IMR-90 (cell line): Measurements from ENCODE around the gene HECTD2.

Source experiments
- BHLHE40 ChIP-seq: fragments of 150-350 bp; IDR thresholded peaks from 2 replicates; pipeline ENCODE4 v1.6.1; 2016; ENCODE audit warnings: mild to moderate bottlenecking, low read depth, low read length
- CEBPB ChIP-seq: IDR thresholded peaks from 2 replicates; pipeline ENCODE4 v1.6.1; 2012; ENCODE audit warnings: low read depth, low read length, improper control_type of control experiment
- MXI1 ChIP-seq: IDR thresholded peaks from 2 replicates; pipeline ENCODE4 v1.6.1; 2012; ENCODE audit warnings: low read depth, mild to moderate bottlenecking, low read length, moderate library complexity, borderline replicate concordance
- NFE2L2 ChIP-seq: fragments of 150-350 bp; IDR thresholded peaks from 2 replicates; pipeline ENCODE4 v1.6.1; 2016; ENCODE audit warnings: low read depth, mild to moderate bottlenecking, low read length
- POLR2A ChIP-seq: IDR thresholded peaks from 2 replicates; pipeline ENCODE4 v1.6.1; 2012; ENCODE audit warnings: mild to moderate bottlenecking, low read depth, low read length
- RAD21 ChIP-seq: IDR thresholded peaks from 2 replicates; pipeline ENCODE4 v1.6.1; 2012; ENCODE audit warnings: low read length, improper control_type of control experiment
- RCOR1 ChIP-seq: IDR thresholded peaks from 2 replicates; pipeline ENCODE4 v1.6.1; 2012; ENCODE audit warnings: mild to moderate bottlenecking, low read length, improper control_type of control experiment; ENCODE audit not compliant: insufficient replicate concordance
- TF ChIP-seq, protein P1 (sequence below): conservative IDR thresholded peaks from 2 replicates; pipeline ENCODE4 v1.5.1; 2012; ENCODE audit warnings: mild to moderate bottlenecking, low read depth, low read length, improper control_type of control experiment

- TF ChIP-seq, protein P1, sequence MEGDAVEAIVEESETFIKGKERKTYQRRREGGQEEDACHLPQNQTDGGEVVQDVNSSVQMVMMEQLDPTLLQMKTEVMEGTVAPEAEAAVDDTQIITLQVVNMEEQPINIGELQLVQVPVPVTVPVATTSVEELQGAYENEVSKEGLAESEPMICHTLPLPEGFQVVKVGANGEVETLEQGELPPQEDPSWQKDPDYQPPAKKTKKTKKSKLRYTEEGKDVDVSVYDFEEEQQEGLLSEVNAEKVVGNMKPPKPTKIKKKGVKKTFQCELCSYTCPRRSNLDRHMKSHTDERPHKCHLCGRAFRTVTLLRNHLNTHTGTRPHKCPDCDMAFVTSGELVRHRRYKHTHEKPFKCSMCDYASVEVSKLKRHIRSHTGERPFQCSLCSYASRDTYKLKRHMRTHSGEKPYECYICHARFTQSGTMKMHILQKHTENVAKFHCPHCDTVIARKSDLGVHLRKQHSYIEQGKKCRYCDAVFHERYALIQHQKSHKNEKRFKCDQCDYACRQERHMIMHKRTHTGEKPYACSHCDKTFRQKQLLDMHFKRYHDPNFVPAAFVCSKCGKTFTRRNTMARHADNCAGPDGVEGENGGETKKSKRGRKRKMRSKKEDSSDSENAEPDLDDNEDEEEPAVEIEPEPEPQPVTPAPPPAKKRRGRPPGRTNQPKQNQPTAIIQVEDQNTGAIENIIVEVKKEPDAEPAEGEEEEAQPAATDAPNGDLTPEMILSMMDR, result no peak
- TF ChIP-seq NFE2L2, result no peak
- TF ChIP-seq MXI1, result no peak
- TF ChIP-seq CEBPB, result no peak
- TF ChIP-seq RCOR1, result no peak
- TF ChIP-seq BHLHE40, result no peak
- TF ChIP-seq RAD21, result no peak
- no peak for TF ChIP-seq POLR2A
Measured at GRCh38 chr10:91479583-91479982, 69.4 kb downstream of the HECTD2 start.
